Neural crest cell (in vitro differentiated cells): ENCODE results near the gene ACSS2. TPM values are rescaled to one million over a fixed set of nuclear protein-coding genes. Genes with fewer than 3 reads are reported as not detected.
A peak's percentile ranks its signal among the peaks of the same experiment; 100 is the strongest.

Experiments used
- DNase-seq: peaks from one replicate; pipeline ENCODE4 v3.0.0; 2021; ENCODE audit warnings: low read depth, mixed read lengths, low spot score
- H3K27ac Mint-ChIP-seq: one replicate; pipeline ENCODE4 v1.8.0; 2021; ENCODE audit warnings: mild to moderate bottlenecking, mixed read lengths; ENCODE audit not compliant: unreplicated experiment
- H3K27me3 Mint-ChIP-seq: 2 replicates; pipeline ENCODE4 v1.8.0; 2021; ENCODE audit warnings: low read depth, mild to moderate bottlenecking, mixed read lengths
- H3K36me3 Mint-ChIP-seq: 2 replicates; pipeline ENCODE4 v1.8.0; 2021; ENCODE audit warnings: low read depth, mild to moderate bottlenecking, mixed read lengths
- H3K4me1 Mint-ChIP-seq: 2 replicates; pipeline ENCODE4 v1.8.0; 2021; ENCODE audit warnings: mixed read lengths
- H3K4me3 Mint-ChIP-seq: one replicate; pipeline ENCODE4 v1.8.0; 2021; ENCODE audit warnings: mild to moderate bottlenecking, mixed read lengths
- H3K9me3 Mint-ChIP-seq: 2 replicates; pipeline ENCODE4 v1.8.0; 2021; ENCODE audit warnings: mixed read lengths
- total RNA-seq: library from RNA; stranded (reverse); gene quantifications from 2 replicates; pipeline ENCODE4 v1.2.1, GENCODE V29; 2021
- TF ChIP-seq, protein P1 (sequence below): fragments of 200-600 bp; sonication (generic); conservative IDR thresholded peaks from 2 replicates; pipeline ENCODE4 v1.5.0; 2021; ENCODE audit warnings: antibody characterized with exemption, mild to moderate bottlenecking

The ACSS2 gene
- total RNA-seq, 1 donor from 2014 or later: 90.9 TPM

DNA sequence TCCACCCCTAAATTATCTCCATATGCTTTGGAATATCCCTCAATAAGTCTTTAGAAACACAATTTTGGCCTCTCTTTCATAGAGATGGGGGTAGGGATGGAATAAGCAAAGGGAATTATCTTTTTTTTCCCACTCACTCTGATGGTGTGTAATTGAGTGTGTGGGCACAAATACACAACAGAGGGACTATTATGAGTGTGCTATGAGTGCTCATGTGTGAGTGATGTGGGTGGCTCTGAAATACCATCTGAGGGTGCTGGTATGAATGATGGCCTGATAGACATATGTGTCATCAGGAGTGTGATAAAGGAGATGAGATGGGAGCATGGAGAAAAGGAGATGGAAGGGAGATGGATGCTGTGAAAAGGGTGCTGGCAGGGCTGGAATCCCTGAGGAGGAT is 43.6 kb downstream of the ACSS2 start:
- H3K36me3 Mint-ChIP-seq: peaks cover 18% of the 10 kb centered on the region
- H3K27me3 Mint-ChIP-seq: no peaks in the 10 kb centered on the region
- DNase-seq: no peak
- H3K4me1 Mint-ChIP-seq: no peaks in the 10 kb centered on the region
- H3K4me3 Mint-ChIP-seq: no peak overlapping the region
- TF ChIP-seq, protein P1, sequence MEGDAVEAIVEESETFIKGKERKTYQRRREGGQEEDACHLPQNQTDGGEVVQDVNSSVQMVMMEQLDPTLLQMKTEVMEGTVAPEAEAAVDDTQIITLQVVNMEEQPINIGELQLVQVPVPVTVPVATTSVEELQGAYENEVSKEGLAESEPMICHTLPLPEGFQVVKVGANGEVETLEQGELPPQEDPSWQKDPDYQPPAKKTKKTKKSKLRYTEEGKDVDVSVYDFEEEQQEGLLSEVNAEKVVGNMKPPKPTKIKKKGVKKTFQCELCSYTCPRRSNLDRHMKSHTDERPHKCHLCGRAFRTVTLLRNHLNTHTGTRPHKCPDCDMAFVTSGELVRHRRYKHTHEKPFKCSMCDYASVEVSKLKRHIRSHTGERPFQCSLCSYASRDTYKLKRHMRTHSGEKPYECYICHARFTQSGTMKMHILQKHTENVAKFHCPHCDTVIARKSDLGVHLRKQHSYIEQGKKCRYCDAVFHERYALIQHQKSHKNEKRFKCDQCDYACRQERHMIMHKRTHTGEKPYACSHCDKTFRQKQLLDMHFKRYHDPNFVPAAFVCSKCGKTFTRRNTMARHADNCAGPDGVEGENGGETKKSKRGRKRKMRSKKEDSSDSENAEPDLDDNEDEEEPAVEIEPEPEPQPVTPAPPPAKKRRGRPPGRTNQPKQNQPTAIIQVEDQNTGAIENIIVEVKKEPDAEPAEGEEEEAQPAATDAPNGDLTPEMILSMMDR: no peak
- H3K9me3 Mint-ChIP-seq: no peaks in the 10 kb centered on the region
- H3K27ac Mint-ChIP-seq: no peak overlapping the region

DNA sequence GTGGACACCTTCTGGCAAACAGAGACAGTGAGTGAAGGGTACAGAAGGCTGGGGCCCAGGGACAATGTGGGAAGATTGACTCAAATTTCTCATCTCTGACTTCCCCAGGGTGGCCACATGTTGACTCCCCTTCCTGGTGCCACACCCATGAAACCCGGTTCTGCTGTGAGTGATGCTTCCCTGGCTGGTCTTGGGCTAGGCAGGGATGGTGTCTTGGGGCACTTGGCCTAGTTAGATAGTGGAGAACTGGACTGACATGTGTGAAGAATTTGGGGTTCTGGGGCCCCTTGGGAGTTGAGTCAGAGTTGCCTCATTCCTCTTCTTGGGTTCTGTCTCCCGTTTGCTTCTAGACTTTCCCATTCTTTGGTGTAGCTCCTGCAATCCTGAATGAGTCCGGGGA is 45.0 kb downstream of the ACSS2 start:
- peaks cover 24% of the 10 kb centered on the region for H3K36me3 Mint-ChIP-seq
- H3K27me3 Mint-ChIP-seq: no peaks in the 10 kb centered on the region
- no peaks in the 10 kb centered on the region for H3K9me3 Mint-ChIP-seq
- no peak overlapping the region for H3K4me3 Mint-ChIP-seq
- DNase-seq: no peak
- H3K4me1 Mint-ChIP-seq: no peaks in the 10 kb centered on the region
- H3K27ac Mint-ChIP-seq: no peak overlapping the region
- TF ChIP-seq, protein P1: no peak

DNA sequence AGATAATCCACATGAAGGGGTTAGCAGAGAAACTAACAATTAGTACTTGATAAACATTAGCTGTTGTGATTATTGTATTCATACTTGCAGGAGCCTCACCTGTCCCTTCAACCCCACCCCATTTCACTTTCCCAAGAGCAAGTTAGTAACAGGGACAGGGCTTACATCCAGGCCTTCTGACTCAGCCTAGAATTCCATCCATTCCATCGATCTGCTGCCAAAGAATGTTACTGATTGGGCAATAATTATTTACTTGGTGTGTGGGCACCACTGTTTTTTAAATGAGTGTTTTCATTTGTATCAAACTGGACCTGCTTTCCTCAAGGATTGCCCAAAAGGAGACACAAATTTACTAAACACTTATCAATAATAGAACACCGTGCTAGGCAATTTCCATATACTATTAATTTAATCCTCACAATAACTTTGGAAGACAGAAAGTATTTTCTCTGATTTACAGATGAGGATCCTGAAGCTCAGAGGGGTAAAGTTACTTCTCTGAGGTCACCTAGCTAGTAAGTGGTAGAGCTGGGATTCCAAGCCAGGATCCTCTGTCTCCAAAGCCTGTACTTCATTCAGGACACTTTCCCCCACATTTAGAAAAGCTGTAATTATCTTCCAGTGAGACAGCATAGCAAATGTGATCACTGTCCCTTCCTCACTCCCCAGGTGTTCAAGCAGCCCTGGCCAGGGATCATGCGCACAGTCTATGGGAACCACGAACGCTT is 46.4 kb downstream of the ACSS2 start:
- no peaks in the 10 kb centered on the region for H3K27me3 Mint-ChIP-seq
- H3K36me3 Mint-ChIP-seq: peaks cover 27% of the 10 kb centered on the region
- H3K4me3 Mint-ChIP-seq: no peak overlapping the region
- no peaks in the 10 kb centered on the region for H3K9me3 Mint-ChIP-seq
- no peak overlapping the region for H3K27ac Mint-ChIP-seq
- no peak for DNase-seq
- TF ChIP-seq, protein P1: no peak
- no peaks in the 10 kb centered on the region for H3K4me1 Mint-ChIP-seq

DNA sequence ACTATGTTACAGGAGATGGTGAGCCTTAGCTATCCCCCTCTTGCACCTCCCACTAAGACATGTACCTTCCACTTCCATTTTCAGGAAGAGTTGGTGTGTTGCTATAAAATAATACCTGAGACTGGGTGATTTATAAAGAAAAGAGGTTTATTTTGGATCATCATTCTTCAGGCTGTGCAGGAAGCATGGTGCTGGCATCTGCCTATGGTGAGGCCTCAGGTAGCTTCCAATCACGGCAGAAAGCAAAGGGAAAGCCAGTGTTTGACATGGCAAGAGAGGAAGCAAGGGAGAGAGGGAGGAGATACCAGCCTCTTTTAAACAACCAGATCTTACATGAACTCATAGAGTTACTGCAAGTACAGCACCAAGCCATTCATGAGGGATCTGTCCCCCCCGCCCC is 47.0 kb downstream of the ACSS2 start:
- TF ChIP-seq, protein P1: no peak
- no peaks in the 10 kb centered on the region for H3K27me3 Mint-ChIP-seq
- H3K4me3 Mint-ChIP-seq: no peak overlapping the region
- no peak overlapping the region for H3K27ac Mint-ChIP-seq
- H3K36me3 Mint-ChIP-seq: peaks cover 25% of the 10 kb centered on the region
- no peaks in the 10 kb centered on the region for H3K9me3 Mint-ChIP-seq
- DNase-seq: no peak
- H3K4me1 Mint-ChIP-seq: no peaks in the 10 kb centered on the region

DNA sequence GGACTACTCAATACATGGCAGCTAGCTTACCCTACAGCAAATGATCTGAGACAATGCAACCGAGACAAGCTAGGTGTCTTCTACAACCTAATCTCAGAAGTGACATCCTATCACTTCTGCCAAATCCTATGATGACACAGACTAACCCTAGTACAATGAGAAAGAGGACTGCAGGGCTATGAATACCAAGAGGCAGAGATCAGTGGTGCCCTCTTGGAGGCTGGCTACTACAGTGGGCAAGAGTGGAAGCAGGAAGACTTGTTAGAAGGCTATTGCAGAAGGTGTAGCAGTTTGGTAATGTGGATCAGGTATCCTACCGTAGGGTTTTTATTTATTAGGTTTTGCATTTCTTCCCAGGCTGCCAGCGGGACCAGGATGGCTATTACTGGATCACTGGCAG is 48.9 kb downstream of the ACSS2 start:
- TF ChIP-seq, protein P1: no peak
- DNase-seq: no peak
- no peaks in the 10 kb centered on the region for H3K4me1 Mint-ChIP-seq
- H3K27me3 Mint-ChIP-seq: no peaks in the 10 kb centered on the region
- no peak overlapping the region for H3K4me3 Mint-ChIP-seq
- H3K9me3 Mint-ChIP-seq: no peaks in the 10 kb centered on the region
- peaks cover 25% of the 10 kb centered on the region for H3K36me3 Mint-ChIP-seq
- H3K27ac Mint-ChIP-seq: peak overlapping the region; percentile 36
